Measurements from ENCODE around the gene FXYD1.

GRCh38 chr19:35094656-35095055, 44.0 kb upstream of the FXYD1 start:
- TF ChIP-seq POLR2AphosphoS5 (IDR thresholded peaks at IDR 0.05; ENCODE audit: low read depth, low read length), result no peak
- TF ChIP-seq SPI1 (IDR thresholded peaks at IDR 0.05; ENCODE audit: low read depth, low read length), result no peak
- no peak for TF ChIP-seq POLR2A (IDR thresholded peaks at IDR 0.05; ENCODE audit: low read depth, low read length)
- no peak for TF ChIP-seq TAF1 (IDR thresholded peaks at IDR 0.05; ENCODE audit: low read depth, low read length)
- no peak for TF ChIP-seq PAX5 (IDR thresholded peaks at IDR 0.05; ENCODE audit: insufficient read depth, low read length, severe bottlenecking)
- no peak for TF ChIP-seq POU2F2 (IDR thresholded peaks at IDR 0.05; ENCODE audit: low read depth, low read length)

Data from GM12891 (cell line).